ENCODE results near the gene MSL1. TPM values are rescaled to one million over a fixed set of nuclear protein-coding genes. Genes with fewer than 3 reads are reported as not detected.
A peak's percentile ranks its signal among the peaks of the same experiment; 100 is the strongest.

Gene MSL1
- total and polyA plus RNA-seq, 2 of the 13 experiments (the other 11 are each of a cell fraction or from before 2014, with no cell fraction given) = 63.8 to 88.5 TPM

- TF ChIP-seq RERE (CRISPR knock-in tag; IDR thresholded peaks at IDR 0.05; ENCODE audit: low read depth) (0 out of 2 replicates have a peak, but pooled peaks have one; percentile 16), ZNF777 (CRISPR knock-in tag; IDR thresholded peaks at IDR 0.05) (no peak), REXO4 (CRISPR knock-in tag; IDR thresholded peaks at IDR 0.05; ENCODE audit: borderline replicate concordance) (no peak), ZNF720 (CRISPR knock-in tag; IDR thresholded peaks at IDR 0.05) (no peak; the same call in 1 of the 2 replicates), MATR3 (CRISPR knock-in tag; IDR thresholded peaks at IDR 0.05) (no peak), GATA4 (IDR thresholded peaks at IDR 0.05; ENCODE audit: borderline replicate concordance, low read depth) (no peak), GLI4 (CRISPR knock-in tag; IDR thresholded peaks at IDR 0.05; ENCODE audit: borderline replicate concordance) (no peak; the same call in 1 of the 2 replicates), PITX1 (CRISPR knock-in tag; IDR thresholded peaks at IDR 0.05) (peak; percentile 49; the same call in 1 of the 2 replicates), ZNF446 (CRISPR knock-in tag; IDR thresholded peaks at IDR 0.05) (no peak), ARNT (IDR thresholded peaks at IDR 0.05) (no peak), RCOR2 (CRISPR knock-in tag; IDR thresholded peaks at IDR 0.05) (peak; percentile 69), DZIP1 (CRISPR knock-in tag; IDR thresholded peaks at IDR 0.05) (no peak), ZNF18 (CRISPR knock-in tag; IDR thresholded peaks at IDR 0.05; ENCODE audit: insufficient replicate concordance) (no peak), ZBTB20 (CRISPR knock-in tag; IDR thresholded peaks at IDR 0.05; ENCODE audit: borderline replicate concordance, low read depth) (0 out of 2 replicates have a peak, but pooled peaks have one; percentile 30), BRD4 (CRISPR knock-in tag; IDR thresholded peaks at IDR 0.05) (no peak), XRCC5 (optimal IDR thresholded peaks at IDR 0.05; ENCODE audit: low read length) (peak; percentile 92), ZFP90 (CRISPR knock-in tag; IDR thresholded peaks at IDR 0.05; ENCODE audit: borderline replicate concordance) (peak; percentile 91; the same call in 1 of the 2 replicates), MEIS1 (CRISPR knock-in tag; IDR thresholded peaks at IDR 0.05; ENCODE audit: borderline replicate concordance) (peak; percentile 97), SRF (IDR thresholded peaks at IDR 0.05; ENCODE audit: low read depth, low read length) (no peak), ZNF629 (CRISPR knock-in tag; conservative IDR thresholded peaks at IDR 0.05) (peak; percentile 58)
Observed at GRCh38 chr17:40111221-40112128, 10.3 kb upstream of the MSL1 start (continued).
